ENCODE measurements around the gene CAAP1.
"Not testable (repeated sequence)": the region's sequence is repeated elsewhere in the genome, so short reads cannot be mapped to it uniquely, and the experiment has no call there.

CAAP1 gene, protein sequence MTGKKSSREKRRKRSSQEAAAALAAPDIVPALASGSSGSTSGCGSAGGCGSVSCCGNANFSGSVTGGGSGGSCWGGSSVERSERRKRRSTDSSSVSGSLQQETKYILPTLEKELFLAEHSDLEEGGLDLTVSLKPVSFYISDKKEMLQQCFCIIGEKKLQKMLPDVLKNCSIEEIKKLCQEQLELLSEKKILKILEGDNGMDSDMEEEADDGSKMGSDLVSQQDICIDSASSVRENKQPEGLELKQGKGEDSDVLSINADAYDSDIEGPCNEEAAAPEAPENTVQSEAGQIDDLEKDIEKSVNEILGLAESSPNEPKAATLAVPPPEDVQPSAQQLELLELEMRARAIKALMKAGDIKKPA

DNA sequence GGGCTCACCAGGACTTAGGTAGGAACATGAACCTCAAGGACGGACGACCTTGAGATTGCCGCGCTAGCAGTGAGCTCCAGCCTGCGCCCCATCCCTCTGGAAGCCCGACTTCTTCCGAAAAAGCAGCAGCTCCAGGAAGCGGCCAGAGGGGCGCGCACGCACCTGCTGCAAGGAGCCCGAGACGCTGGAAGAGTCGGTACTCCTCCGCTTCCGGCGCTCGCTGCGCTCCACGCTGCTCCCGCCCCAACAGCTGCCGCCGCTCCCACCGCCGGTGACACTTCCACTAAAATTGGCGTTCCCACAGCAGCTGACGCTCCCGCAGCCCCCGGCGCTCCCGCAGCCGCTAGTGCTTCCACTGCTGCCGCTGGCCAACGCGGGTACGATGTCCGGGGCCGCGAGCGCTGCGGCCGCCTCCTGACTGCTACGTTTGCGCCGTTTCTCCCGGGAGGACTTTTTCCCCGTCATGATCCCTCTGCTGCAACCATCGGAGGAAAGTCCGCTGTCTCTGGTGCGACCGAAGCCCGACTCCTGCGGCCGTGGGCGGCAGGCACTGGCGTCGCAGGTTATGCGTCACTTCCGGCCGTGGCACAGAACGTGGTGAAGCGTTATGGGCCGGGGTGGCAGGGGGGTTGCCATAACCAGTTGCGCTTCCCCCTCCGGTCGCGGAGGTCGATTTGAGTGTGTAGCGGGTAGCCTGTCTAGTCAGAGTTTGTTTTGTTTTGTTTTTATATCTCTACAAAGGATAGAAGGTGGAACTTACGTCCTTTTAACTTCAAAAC, at the start of gene CAAP1:
Gene CAAP1, minus strand, starts transcription at position 552 of the 779 bp plus-strand sequence. Its CDS starts 87 bp downstream, at position 465.
- peak; percentile 43 for DNase-seq

DNA sequence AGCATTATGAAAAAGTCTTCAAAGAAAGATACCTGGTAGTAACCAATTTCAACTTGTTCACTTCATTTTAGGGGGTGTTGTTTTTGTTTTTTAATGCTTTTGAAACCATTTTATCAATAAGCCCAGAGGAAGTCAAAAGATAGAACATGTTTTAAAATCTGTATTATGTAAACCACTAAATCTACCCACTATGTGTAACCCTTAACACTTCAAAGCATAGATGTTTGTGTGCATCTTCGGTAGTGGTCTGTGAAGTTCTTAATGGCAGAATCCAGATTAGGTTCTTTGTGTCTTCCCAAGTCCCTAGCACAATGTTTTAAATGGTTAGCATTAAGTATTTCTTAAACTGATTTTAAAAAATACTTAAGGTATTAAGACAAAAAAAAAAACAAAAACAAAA, 48.2 kb upstream of the CAAP1 start:
- DNase-seq = no peak

DNA sequence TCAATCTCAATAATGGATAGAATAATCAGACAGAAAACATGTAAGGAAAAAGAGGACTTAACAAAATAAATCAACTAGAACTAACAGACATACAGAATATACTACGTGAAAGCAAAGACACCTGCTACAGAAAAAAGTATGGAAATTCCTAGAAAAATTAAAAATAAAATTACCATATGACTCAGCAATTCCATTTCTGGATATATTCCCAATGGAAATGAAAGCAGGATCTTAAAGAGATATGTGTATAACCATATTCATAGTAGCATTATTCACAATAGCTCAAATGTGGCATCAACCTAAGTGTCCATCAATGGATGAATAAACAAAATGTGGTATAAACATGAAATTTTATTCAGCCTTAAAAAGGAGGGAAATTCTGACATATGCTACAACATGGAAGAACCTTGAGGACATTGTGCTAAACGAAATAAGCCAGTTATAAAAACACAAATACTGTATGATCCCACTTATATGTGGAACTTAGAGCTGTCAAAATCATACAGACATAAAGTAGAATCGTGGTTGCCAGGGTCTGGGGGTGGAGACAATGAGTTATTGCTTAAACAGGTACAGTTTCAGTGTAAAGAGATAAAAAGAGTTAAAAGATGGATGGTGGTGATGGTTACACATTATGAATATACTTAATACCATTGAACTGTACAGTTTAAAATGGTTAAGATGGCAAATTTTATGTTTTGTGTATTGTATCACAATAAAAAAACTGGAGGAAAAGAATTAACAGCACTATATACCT, 47.5 kb upstream of the CAAP1 start:
- DNase-seq = no peak

DNA sequence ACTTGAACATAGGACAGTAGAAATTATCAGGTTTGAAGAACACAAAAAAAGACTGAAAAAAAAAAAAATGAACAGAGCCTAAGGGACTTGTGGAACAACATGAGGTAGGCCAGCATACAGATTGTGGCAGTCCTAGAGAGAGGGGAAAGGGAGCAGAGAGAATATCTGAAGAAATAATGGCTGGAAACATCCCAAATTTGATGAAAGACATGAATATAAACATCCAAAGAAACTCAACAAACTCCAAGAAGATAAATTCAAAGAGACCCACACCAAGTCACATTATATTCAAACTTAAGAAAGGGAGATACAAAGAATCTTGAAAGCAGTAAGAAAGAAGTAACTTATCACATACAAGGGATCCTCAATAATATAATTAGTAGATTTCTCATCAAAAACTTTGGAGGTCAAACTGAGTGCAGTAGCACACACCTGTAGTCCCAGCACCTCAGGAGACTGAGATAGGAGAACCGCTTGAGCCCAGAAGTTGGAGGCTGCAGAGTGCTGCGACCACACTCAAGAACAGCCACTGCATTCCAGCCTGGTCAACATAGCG, 45.3 kb upstream of the CAAP1 start:
- no peak for DNase-seq

DNA sequence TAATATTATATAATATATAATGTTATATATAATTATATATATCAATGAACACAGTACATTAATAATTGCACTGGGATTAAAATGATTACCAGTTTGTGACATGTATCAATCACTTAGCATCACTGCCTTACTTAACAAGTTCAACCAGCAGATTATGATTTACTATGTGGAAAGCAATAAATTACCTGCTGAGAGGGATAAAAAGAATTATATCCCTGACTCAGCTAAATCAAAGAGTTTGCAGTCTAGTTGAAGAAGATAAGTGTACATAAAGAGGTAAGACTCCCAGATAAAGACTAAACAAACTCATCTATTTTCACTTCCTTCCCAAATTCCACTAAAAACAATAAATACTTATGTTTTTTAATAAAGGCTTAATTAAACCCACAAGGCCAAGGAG, 43.2 kb upstream of the CAAP1 start:
- DNase-seq = no peak

DNA sequence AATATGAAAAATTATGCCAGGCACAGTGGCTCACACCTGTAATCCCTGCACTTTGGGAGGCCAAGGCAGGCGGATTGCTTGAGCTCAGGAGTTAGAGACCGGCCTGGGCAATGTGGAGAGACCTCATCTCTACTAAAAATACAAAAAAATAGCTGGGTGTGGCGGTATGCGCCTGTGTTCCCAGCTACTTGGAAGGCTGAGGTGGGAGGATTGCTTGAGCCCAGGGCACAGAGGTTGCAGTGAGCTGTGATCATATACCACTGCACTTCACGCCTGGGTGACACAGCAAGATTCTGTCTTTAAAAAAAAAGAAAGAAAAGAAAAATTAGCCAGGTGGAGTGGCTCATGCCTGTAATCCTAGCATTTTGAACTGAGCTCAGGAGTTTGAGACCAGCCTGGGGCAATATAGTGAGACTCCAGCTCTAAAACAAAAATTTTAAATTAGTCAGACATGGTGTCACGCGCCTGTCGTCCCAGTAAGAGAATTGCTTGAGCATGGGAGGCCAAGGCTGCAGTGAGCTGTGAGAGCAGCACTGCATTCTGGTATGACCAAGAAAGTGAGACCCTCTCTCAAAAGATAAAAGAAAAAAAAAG, 36.4 kb upstream of the CAAP1 start:
- no peak for DNase-seq

DNA sequence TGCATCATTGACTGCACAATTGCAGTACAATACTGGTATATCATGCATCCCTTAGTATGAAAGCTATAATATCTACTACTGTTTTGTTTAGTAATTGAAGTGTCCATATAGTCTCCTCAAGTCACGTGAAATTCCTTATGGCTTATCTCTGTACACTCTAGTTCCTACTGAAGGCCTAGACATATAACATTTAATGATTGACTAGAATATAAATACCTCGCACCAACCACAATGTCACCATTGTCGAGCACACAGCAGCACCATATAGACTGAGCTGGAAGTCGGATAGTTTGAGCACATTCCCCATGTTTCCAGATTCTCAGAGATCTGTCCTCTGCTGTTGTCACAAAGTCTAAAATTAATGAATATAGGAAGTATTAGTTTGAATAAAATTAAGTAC, 33.0 kb upstream of the CAAP1 start:
- DNase-seq = no peak

DNA sequence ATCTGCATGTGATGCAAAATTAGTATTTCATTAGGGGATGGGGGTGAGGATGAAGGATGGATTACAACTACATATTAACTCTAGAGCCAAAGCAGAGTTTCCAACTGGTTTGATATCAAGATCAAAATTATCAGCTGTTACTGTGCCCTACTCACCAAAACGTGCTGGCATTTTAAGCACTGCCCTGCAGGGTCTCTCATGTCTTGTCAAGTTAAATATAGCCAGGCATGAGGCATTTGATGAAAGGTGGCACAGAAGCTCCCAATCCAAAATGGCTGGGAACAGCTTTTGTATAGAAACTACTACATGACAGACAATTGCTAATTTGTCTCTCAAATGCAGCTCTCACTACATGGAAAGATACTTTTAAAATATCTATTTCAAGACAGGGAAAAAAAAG, 27.1 kb upstream of the CAAP1 start:
- DNase-seq = no peak

DNA sequence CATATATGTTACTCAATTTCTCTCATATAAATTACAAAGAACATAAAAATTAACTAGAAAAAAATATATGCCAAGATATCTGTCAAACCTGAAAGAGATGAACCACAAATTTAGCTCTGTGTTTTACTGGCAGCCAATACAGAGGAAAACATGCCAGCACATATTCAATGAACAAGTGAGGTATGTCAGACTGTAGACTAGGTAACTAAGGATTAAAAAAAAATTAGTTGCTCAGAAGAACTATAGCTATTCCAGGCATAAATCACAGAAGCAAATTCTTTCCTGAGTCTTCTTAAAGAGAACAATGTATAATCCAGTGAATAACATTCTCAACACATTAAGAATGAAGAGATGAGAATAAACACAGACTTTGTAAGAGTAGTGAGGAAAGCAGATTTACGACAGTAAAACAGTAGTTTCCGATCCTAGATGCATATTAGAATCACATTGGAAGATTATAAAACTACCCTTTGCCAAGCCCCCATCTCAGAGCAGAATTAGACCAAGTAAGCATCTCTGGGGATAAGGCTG, 20.6 kb upstream of the CAAP1 start:
- DNase-seq = no peak

DNA sequence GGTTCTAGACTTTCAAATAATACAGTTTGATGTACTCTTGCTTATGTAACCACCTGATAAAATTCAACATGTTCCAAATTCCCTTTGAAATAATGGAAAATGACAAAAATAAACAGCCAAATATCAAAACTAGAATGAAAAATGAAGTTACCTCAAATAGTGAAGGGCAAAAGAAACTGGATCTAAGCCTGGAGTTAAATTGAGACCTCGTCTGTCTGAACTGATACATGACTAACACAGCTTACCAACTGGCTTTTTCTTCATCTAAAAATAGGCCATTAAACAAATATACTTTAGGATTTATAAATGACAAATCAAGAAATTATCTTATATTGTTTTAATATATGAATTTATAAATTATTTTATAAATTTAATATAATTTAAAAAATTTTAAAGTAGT, 12.1 kb upstream of the CAAP1 start:
- DNase-seq = no peak

DNA sequence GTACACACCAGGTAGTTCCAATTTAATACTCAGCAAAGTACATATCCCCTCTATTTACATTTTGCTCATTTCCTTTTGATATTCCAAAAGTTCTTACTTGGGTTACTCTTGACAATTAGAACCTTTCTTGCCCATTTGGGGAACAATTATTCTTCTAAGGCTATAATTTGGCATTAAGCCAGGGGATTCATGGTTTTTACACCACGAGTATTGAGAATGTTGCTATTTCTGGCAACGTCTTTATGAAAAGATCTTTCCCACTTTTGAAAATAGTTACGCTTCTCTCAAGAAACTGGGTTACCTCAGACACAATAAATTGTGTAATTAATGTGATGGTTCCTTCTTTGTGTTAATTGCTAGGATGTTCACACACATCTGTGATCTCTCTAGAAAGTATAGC, 11.5 kb upstream of the CAAP1 start:
- DNase-seq = no peak

DNA sequence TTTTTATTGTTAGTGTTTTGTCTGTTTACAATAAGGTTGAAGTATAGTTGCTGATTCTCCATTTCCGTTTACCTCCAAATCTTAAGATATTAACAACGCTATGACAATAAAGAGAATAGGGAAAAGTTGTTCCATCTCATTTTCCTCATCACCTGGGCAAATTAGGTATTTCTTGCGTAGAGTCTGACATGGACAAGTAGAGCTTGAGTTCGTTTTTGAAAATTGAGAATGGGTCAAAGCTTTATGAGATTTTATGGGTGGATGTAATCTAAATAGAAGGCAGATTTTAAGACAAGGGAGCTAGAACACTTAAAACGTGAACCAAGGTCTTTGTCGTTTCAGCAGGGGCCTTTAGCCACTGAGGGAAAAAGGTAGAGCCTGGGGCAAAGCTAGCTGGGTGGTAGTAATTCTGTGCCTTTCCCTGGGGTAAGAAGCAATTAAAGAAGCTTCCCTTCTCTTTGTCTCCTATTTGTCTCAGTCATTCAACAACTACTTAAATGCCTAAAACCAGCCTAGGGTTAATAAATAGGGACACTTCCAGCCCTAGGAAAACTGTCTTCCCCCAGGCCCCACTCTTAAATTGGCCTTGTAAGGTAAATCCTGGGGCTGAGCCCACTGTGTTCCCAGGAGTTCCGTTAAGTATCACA, 551 bp upstream of the CAAP1 start:
- no peak for DNase-seq

DNA sequence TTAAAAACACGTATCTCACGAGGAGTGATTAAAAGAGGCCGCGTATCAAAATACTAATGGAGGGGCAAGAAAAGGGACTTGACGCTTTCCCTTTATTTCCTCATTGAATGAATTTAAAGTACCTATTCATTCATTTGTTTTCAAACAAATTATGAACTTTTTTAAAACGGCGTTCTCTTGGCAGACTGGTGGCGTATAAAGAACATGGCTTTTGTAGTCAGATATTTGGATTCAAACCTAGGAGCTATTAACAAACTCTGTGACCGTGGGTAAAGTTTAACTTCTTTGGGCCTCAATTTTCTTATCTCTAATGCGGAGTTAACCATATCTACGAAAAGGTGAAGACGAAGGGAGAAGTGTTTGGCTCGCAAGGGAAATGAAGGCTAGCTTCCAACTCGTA, 876 bp downstream of the CAAP1 start:
- DNase-seq = no peak

DNA sequence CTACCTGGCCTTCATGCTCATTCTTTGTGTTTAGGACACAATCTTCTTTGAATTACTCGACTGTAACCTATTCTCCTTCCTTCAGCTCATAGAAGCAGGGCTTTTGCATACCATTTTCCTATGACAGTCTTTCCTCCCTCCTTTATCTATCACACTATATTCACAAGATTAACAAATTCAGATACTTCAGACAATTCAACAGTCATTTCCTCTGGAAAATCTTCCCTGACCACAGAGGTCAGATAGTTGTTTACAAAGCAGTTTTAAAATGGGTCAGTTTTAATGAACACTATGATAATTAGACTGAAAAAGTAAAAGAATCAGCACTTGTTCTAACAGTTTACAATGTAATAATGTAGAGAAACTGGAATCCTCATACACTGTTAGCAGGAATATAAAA, 4.3 kb downstream of the CAAP1 start:
- no peak for DNase-seq

DNA sequence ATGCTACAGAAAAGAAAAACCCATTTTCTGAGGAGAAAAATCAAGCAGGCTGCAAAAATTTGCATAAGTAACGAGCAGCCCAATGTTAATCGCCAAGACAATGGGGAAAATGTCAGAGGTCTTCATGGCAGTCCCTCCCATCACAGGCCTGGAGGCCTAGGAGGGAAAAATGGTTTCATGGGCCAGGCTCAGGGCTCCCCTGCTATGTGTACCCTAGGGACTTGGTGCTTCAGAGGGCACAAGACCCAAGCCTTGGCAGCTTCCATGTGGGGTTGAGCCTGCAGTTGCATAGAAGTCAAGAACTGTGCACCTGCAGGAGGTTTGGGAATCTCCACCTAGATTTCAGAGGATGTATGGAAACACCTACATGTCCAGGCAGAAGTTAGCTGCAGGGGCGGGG, 10.4 kb downstream of the CAAP1 start:
- no peak for DNase-seq

DNA sequence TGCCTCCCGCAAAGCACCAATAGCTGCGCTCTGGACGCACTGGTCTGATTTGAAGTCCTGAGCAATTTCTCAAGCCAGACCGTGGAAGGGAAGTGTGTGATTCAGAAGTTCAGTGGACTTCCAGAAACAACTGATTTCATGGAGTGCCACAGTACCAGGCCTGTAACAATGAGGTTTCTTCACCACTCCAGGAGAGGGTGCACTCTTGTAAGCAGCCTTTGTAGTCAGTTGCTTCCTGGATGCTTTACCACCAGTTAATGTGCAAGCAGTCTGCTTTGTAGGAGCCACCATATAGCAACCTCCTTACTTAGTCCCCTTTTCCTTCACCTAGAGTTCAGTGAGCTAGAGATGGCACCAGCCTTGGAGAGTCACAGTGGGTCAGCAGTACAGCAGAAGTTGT, 12.3 kb downstream of the CAAP1 start:
- DNase-seq = no peak

DNA sequence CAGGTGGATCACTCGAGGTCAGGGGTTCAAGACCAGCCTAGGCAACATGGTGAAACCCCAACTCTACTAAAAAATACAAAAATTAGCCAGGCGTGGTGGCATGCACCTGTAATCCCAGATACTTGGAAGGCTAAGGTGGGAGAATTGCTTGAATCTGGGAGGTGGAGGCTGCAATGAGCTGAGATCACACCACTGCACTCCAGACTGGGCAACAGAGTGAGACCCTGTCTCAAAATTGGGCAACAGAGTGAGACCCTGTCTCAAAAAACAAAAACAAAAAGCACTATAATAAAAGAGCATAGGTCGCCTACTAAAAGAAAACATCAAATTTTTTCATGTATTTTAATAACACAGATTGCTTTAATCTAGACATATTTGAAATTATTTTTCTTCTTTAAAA, 17.4 kb downstream of the CAAP1 start:
- not testable (repeated sequence) for DNase-seq

DNA sequence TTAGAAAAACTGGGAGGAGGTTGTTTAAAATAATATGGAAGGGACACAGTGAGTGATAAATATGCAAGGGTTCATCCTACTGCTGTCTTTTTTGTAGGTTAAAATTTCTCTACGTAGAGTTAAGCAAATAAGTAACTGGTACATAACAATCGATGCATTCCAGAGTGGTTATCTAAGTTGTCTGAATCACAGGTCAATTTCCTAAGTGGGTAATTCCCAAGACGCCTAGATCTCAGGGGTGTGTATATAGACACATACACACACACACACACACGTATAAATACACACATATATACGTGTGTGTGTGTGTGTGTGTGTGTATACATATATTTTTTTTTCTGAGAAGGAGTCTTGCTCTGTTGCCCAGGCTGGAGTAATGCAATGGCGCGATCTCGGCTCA, 22.3 kb downstream of the CAAP1 start:
- no peak for DNase-seq

DNA sequence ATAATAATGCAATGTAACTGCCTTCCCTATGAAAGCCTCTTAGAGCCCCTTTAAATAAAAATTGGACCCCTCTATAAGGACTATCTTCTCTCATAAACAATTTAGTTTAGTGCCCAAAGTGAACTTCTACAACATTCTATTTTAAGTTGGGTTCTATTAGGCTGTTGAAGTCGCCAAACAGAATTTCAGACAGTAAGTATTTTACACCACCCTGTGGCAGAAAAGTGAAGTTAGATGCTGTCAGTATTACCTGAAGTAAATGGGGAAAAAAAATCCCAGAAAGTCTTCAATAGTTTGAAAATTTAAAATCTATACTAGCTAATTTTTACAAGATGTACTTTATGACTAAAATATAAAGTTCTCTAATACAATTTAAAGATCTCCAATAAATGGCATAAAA, 29.5 kb downstream of the CAAP1 start:
- no peak for DNase-seq

DNA sequence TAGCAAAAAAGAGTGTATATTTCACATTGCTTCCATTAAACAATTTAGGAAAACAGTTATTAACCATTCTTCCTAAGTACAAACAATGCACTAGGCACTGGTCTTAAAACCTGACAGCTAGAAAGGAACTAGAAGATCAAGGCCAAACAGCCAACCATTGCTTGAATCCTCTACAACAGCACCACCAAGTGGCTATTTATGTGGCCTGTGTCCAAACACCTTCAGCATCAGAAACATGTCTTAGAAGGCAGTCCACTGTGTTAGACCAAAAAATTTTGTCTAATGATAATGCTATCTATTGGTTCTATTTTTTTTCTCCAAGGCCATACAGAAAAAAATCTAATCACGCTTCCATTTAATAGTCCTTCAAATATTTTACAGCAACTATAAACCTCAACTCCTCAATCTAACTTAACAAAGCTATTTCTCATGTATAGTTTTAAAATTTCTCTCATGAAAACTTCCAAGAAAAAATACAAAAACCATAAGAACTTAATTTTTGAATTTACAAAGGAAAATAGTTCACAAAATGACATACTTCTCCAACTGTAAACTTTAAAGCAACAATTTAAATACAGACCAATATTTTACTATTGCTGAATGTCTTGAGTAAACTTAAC, 36.1 kb downstream of the CAAP1 start:
- DNase-seq = no peak

DNA sequence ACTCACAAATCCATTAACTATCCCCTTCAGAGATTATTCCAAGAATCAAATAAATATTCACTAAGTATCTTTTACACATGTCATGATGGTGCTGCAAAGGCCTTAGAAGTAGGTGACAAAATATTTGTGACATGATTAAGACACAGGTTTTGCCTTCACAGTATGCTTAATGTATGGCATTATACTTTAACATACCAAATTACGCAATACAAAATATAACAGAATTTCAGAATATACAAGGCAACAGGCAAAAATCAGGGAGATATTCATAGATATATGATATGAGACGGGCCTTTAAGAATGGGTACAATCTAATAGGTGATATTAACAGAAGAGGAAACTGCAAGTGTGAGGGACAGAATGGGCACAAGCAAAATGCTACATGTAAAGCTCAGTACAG, 41.6 kb downstream of the CAAP1 start:
- DNase-seq = no peak

DNA sequence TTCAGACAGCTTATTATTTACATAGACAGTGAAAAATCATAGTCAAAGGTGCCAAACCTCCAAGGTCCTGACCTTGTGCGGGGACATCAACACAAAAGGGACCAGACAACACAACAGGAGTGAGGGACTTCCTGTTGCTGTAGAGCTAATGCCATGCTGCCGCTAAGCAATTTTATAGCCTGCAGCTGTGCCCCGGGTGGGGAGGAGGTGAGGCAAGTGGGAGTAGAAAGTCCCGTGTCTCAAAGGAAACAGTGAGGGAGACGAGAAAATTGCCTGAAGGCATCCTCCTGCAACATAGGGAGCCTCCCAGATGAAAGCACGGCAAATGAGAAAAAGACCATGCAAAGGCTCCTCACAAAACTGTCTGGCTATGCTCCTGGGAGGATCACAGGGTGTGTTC, 58.8 kb downstream of the CAAP1 start:
- no peak for DNase-seq

All from GOT3 (cell line).